Thoracic aorta (tissue), 2 donors: ENCODE measurements around the gene GGACT. TPM values are rescaled to one million over a fixed set of nuclear protein-coding genes. Genes with fewer than 3 reads are reported as not detected.

Experiments
- ATAC-seq: fragments of 150-250 bp; one replicate; pipeline ENCODE4 v1.8.0; 2017; ENCODE audit warnings: low read depth; ENCODE audit not compliant: insufficient number of reproducible peaks, low FRiP score
- DNase-seq: peaks from one replicate; pipeline ENCODE4 v3.0.0-alpha.2; 2020; ENCODE audit warnings: low spot score
- H3K27ac ChIP-seq, 2 donors: fragments of 200-600 bp; sonication (generic); 1 replicate in 1 of 2; 2 replicates in 1 of 2; pipeline ENCODE4 v1.5.1; 2016; ENCODE audit warnings: mild to moderate bottlenecking in 2 of 2, moderate library complexity in 2 of 2
- H3K27me3 ChIP-seq: fragments of 200-600 bp; sonication (generic); replicated peaks from 2 replicates; pipeline ENCODE4 v1.6.0; 2016; ENCODE audit warnings: mild to moderate bottlenecking; ENCODE audit not compliant: insufficient read depth
- H3K36me3 ChIP-seq: fragments of 200-600 bp; sonication (generic); one replicate; pipeline ENCODE4 v1.5.1; 2016
- H3K4me1 ChIP-seq, 2 donors: fragments of 200-600 bp; sonication (generic); 1 replicate in 1 of 2; 2 replicates in 1 of 2; pipeline versions ENCODE4 v1.5.1 to v1.6.0; 2016; ENCODE audit warnings: low read depth in 2 of 2, mild to moderate bottlenecking in 1 of 2; ENCODE audit not compliant: control insufficient read depth in 1 of 2
- H3K4me3 ChIP-seq: fragments of 200-600 bp; sonication (generic); 2 replicates; pipeline ENCODE4 v1.5.1; 2016; ENCODE audit warnings: mild to moderate bottlenecking
- H3K9me3 ChIP-seq: fragments of 200-600 bp; sonication (generic); 2 replicates; pipeline ENCODE4 v1.5.1; 2016
- total RNA-seq, 2 donors: library from RNA; depleted of rRNA; stranded (reverse); fragments of >200 nt; gene quantifications; one replicate each; pipeline versions ENCODE4 v1.1.0 to v1.2.3, GENCODE V29; 2016
- TF ChIP-seq, protein P1 (sequence below): fragments of 200-600 bp; sonication (generic); IDR thresholded peaks from one replicate; pipeline ENCODE4 v1.5.1; 2019; ENCODE audit warnings: antibody characterized with exemption

The GGACT gene
- total RNA-seq, 2 donors from 2014 or later, result 0.27 to 0.92 TPM

DNA sequence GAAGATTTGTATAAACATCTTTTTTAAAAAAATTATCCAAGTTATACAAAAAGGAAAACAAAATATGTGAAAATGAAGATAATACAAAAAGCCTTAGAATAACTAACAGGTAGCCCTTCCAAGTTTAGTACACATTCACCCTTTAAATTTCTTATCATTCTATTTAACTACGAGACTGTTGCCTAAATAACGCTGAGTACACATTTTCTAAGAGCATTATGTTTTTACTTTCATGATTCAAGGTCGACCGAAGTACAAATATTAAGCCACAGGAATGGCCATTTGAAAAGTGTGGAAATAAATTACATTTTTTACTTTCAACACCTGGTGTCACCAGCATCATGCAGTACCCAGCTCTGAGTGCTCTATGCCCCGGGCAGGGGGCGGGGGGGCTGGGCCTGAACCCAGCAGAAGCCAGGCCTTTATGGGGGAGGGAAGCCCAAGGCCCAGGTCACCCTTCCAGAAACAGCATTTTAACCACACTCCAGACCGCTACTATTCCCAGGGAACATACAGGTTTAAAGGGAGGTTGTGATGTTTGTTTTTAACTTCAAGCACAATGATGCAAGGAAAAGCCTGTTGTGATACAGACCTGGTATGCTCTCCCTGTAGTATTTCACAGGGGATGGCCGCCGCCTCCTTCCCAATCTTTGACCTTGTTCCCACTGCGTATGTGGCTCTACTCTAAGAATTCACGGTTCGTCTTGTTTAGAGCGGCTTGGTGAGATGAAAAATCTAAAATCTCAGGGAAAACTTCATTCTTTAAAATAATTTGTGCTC, 24.0 kb downstream of the GGACT start:
- Histone ChIP-seq H3K27me3 (no peaks in the 10 kb centered on the region), H3K4me1 (no peaks in the 10 kb centered on the region), H3K36me3 (no peaks in the 10 kb centered on the region), H3K27ac (no peak overlapping the region), H3K9me3 (peaks cover 4% of the 10 kb centered on the region), H3K4me3 (no peak overlapping the region)
- DNase-seq (no peak), ATAC-seq (no peak)
- TF ChIP-seq, protein P1, sequence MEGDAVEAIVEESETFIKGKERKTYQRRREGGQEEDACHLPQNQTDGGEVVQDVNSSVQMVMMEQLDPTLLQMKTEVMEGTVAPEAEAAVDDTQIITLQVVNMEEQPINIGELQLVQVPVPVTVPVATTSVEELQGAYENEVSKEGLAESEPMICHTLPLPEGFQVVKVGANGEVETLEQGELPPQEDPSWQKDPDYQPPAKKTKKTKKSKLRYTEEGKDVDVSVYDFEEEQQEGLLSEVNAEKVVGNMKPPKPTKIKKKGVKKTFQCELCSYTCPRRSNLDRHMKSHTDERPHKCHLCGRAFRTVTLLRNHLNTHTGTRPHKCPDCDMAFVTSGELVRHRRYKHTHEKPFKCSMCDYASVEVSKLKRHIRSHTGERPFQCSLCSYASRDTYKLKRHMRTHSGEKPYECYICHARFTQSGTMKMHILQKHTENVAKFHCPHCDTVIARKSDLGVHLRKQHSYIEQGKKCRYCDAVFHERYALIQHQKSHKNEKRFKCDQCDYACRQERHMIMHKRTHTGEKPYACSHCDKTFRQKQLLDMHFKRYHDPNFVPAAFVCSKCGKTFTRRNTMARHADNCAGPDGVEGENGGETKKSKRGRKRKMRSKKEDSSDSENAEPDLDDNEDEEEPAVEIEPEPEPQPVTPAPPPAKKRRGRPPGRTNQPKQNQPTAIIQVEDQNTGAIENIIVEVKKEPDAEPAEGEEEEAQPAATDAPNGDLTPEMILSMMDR, result no peak

GRCh38 chr13:100563779-100564178, 24.8 kb downstream of the GGACT start:
- H3K4me1 ChIP-seq, result no peaks in the 10 kb centered on the region
- H3K9me3 ChIP-seq, result peaks cover 4% of the 10 kb centered on the region
- H3K27ac ChIP-seq, result no peak overlapping the region
- H3K36me3 ChIP-seq, result no peaks in the 10 kb centered on the region
- ATAC-seq (no peak), DNase-seq (no peak)
- TF ChIP-seq, protein P1, result no peak
- H3K27me3 ChIP-seq, result no peaks in the 10 kb centered on the region
- H3K4me3 ChIP-seq, result no peak overlapping the region

GRCh38 chr13:100561599-100562204, 26.9 kb downstream of the GGACT start:
- Histone ChIP-seq H3K27ac (no peak overlapping the region), H3K4me3 (no peak overlapping the region), H3K27me3 (no peaks in the 10 kb centered on the region), H3K4me1 (no peaks in the 10 kb centered on the region), H3K9me3 (peaks cover 4% of the 10 kb centered on the region), H3K36me3 (no peaks in the 10 kb centered on the region)
- DNase-seq (no peak), ATAC-seq (no peak)
- TF ChIP-seq, protein P1, result no peak

DNA sequence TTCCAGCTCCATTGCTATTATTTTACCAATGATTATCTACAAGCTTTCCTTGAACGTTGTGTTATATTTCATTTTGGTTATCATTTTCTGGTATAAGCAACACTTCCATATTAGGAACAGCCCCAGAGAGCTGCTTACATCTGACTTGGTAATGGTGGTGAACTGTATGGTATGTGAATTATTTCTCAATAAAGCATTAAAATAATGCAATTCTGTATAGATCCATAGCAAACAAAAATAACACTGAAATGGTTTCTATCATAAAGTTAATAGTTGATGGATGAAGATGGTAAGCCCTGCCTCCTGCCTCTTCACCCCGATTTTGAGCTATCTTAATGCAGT, 27.5 kb downstream of the GGACT start:
- Histone ChIP-seq H3K4me1 (no peaks in the 10 kb centered on the region), H3K4me3 (no peak overlapping the region), H3K36me3 (no peaks in the 10 kb centered on the region), H3K27me3 (no peaks in the 10 kb centered on the region), H3K27ac (no peak overlapping the region), H3K9me3 (peaks cover 4% of the 10 kb centered on the region)
- DNase-seq (no peak), ATAC-seq (no peak)
- TF ChIP-seq, protein P1, result no peak

DNA sequence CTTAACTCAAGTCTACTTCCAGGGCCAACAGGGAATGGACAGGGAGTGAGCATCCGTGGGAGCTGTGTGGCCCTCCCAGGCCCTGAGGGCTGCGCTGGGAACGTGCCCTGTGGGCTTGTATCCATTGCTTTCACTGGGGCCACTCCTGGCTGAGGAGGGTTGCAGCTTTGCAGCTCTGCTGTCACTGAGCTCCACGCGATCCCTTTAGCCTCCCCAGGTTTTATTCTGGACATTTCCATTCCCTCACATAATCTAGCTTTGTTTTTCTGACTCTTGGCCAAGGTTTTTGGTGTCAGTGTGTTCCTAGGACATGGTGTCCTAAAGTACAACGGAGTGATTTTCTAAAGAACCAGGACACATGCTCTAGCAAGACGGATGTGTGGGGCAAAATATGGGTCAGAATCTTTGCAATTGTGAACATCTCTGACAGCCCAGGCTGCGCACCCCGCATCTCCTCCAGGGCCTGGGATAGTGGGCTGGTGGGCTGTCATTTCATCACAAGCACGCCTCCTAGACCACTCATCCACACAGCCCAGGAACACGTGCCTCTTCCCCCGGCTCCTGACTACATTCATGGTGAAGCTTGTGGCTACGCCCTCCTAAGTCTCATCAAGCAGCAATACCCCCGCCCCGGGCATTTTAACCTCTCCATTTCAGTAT, 28.0 kb downstream of the GGACT start:
- Histone ChIP-seq H3K9me3 (peaks cover 1% of the 10 kb centered on the region), H3K27me3 (no peaks in the 10 kb centered on the region), H3K27ac (no peak overlapping the region), H3K4me1 (no peaks in the 10 kb centered on the region), H3K4me3 (no peak overlapping the region), H3K36me3 (no peaks in the 10 kb centered on the region)
- DNase-seq (no peak), ATAC-seq (no peak)
- TF ChIP-seq, protein P1, result no peak
